Mammary epithelial cell (primary cell): ENCODE measurements around the gene MIF.

Experiments used
- EZH2 ChIP-seq: IDR thresholded peaks from 2 replicates; pipeline ENCODE4 v1.6.1; 2012; ENCODE audit warnings: low read length, inconsistent platforms, borderline replicate concordance
- TF ChIP-seq, protein P1 (sequence below), 2 donors: IDR thresholded peaks in 1 of 2; conservative IDR thresholded peaks in 1 of 2; 2 replicates each; pipeline ENCODE4 v1.5.1; 2011 to 2012; ENCODE audit warnings: inconsistent platforms in 2 of 2, low read length in 2 of 2, mild to moderate bottlenecking in 2 of 2, control low read depth in 1 of 2, low read depth in 1 of 2; ENCODE audit not compliant: insufficient read depth in 1 of 2; ENCODE audit errors: extremely low read depth in 1 of 2

- TF ChIP-seq, protein P1, sequence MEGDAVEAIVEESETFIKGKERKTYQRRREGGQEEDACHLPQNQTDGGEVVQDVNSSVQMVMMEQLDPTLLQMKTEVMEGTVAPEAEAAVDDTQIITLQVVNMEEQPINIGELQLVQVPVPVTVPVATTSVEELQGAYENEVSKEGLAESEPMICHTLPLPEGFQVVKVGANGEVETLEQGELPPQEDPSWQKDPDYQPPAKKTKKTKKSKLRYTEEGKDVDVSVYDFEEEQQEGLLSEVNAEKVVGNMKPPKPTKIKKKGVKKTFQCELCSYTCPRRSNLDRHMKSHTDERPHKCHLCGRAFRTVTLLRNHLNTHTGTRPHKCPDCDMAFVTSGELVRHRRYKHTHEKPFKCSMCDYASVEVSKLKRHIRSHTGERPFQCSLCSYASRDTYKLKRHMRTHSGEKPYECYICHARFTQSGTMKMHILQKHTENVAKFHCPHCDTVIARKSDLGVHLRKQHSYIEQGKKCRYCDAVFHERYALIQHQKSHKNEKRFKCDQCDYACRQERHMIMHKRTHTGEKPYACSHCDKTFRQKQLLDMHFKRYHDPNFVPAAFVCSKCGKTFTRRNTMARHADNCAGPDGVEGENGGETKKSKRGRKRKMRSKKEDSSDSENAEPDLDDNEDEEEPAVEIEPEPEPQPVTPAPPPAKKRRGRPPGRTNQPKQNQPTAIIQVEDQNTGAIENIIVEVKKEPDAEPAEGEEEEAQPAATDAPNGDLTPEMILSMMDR (conservative IDR thresholded peaks at IDR 0.05 in 1 of 2, IDR thresholded peaks at IDR 0.05 in 1 of 2; ENCODE audit: extremely low read depth in 1 of 2, insufficient read depth in 1 of 2, low read depth in 1 of 2, low read length in 2 of 2): no peak
- TF ChIP-seq EZH2: no peak
Measured at GRCh38 chr22:23847991-23848864, 46.0 kb upstream of the MIF start.
